Loucy (cell line): ENCODE measurements around the gene INTS1.
A peak's percentile ranks its signal among the peaks of the same experiment; 100 is the strongest.

Experiments
- H2AFZ ChIP-seq: fragments of 200-600 bp; sonication (generic); 2 replicates; pipeline ENCODE4 v1.6.0; 2016; ENCODE audit warnings: antibody characterized with exemption, mild to moderate bottlenecking, low read length, moderate library complexity
- H3F3A ChIP-seq: fragments of 200-600 bp; 2 replicates; pipeline ENCODE4 v1.6.0; 2016; ENCODE audit warnings: antibody characterized with exemption, low read depth, mild to moderate bottlenecking
- H3K27me3 ChIP-seq: fragments of 200-600 bp; sonication (generic); 2 replicates; pipeline ENCODE4 v1.6.1; 2014; ENCODE audit warnings: low read length, mild to moderate bottlenecking; ENCODE audit not compliant: insufficient read depth, poor library complexity, severe bottlenecking
- H3K36me3 ChIP-seq: fragments of 200-600 bp; sonication (generic); 2 replicates; pipeline ENCODE4 v1.6.1; 2016; ENCODE audit warnings: low read length; ENCODE audit not compliant: insufficient read depth
- H3K4me1 ChIP-seq: fragments of 200-600 bp; sonication (generic); 2 replicates; pipeline ENCODE4 v1.5.1; 2014; ENCODE audit warnings: low read length, mild to moderate bottlenecking; ENCODE audit not compliant: insufficient read depth, poor library complexity, severe bottlenecking
- H3K4me2 ChIP-seq: fragments of 200-600 bp; sonication (generic); 2 replicates; pipeline ENCODE4 v1.6.0; 2014; ENCODE audit warnings: antibody characterized with exemption, low read length, low read depth, mild to moderate bottlenecking; ENCODE audit not compliant: poor library complexity, severe bottlenecking
- H3K4me3 ChIP-seq: fragments of 200-600 bp; sonication (generic); 2 replicates; pipeline ENCODE4 v1.5.1; 2014; ENCODE audit warnings: low read length, mild to moderate bottlenecking, mixed read lengths; ENCODE audit not compliant: poor library complexity, severe bottlenecking
- H3K79me2 ChIP-seq: fragments of 200-600 bp; sonication (generic); 2 replicates; pipeline ENCODE4 v1.6.1; 2014; ENCODE audit warnings: low read length; ENCODE audit not compliant: insufficient read depth
- H3K9ac ChIP-seq: fragments of 200-600 bp; sonication (generic); 2 replicates; pipeline ENCODE4 v1.6.0; 2014; ENCODE audit warnings: mild to moderate bottlenecking, low read depth, low read length, moderate library complexity; ENCODE audit not compliant: poor library complexity, severe bottlenecking
- H3K9me2 ChIP-seq: fragments of 200-600 bp; sonication (generic); replicated peaks from 2 replicates; pipeline ENCODE4 v1.6.1; 2016; ENCODE audit warnings: low read depth, low read length, mixed read lengths
- H3K9me3 ChIP-seq: fragments of 200-600 bp; sonication (generic); 2 replicates; pipeline ENCODE4 v1.6.1; 2014; ENCODE audit warnings: mild to moderate bottlenecking, antibody characterized with exemption, low read length, low read depth; ENCODE audit not compliant: insufficient read depth
- H4K20me1 ChIP-seq: fragments of 200-600 bp; sonication (generic); 2 replicates; pipeline ENCODE4 v1.6.0; 2014; ENCODE audit warnings: antibody characterized with exemption, low read length, mild to moderate bottlenecking; ENCODE audit not compliant: insufficient read depth, poor library complexity, severe bottlenecking
- CTCF ChIP-seq: fragments of 200-600 bp; sonication (generic); conservative IDR thresholded peaks from 2 replicates; pipeline ENCODE4 v1.5.1; 2014; ENCODE audit warnings: mild to moderate bottlenecking, antibody characterized with exemption, low read length
- EZH2phosphoT487 ChIP-seq: fragments of 200-600 bp; IDR thresholded peaks from 2 replicates; pipeline ENCODE4 v1.6.1; 2018; ENCODE audit warnings: antibody characterized with exemption, mild to moderate bottlenecking, moderate library complexity, borderline replicate concordance

INTS1 gene

GRCh38 chr7:1508277-1508758 is 4.1 kb upstream of the INTS1 start:
- Histone ChIP-seq H3K79me2 (peaks cover 48% of the 10 kb centered on the region), H2AFZ (no peak overlapping the region), H3K4me1 (peaks cover 76% of the 10 kb centered on the region), H3K27me3 (no peaks in the 10 kb centered on the region), H3K36me3 (no peaks in the 10 kb centered on the region), H4K20me1 (peaks cover 8% of the 10 kb centered on the region), H3K9me3 (no peaks in the 10 kb centered on the region), H3K9ac (peak overlapping the region; percentile 50), H3F3A (peaks cover 16% of the 10 kb centered on the region; the same call in 1 of the 2 replicates), H3K9me2 (no peaks in the 10 kb centered on the region), H3K4me2 (peak overlapping the region; percentile 82), H3K4me3 (peak overlapping the region; percentile 15)
- TF ChIP-seq EZH2phosphoT487 (no peak), CTCF (no peak)

GRCh38 chr7:1505731-1506550 is 1.8 kb upstream of the INTS1 start:
- H3K9me2 ChIP-seq = no peaks in the 10 kb centered on the region
- H3K36me3 ChIP-seq = peaks cover 8% of the 10 kb centered on the region; the same call in 1 of the 2 replicates
- H3K4me3 ChIP-seq = peak overlapping the region; percentile 85
- H2AFZ ChIP-seq = no peak overlapping the region
- peaks cover 31% of the 10 kb centered on the region for H4K20me1 ChIP-seq
- peak overlapping the region; percentile 88 for H3K9ac ChIP-seq
- H3K4me2 ChIP-seq = peak overlapping the region; percentile 97
- no peaks in the 10 kb centered on the region for H3K9me3 ChIP-seq
- peaks cover 49% of the 10 kb centered on the region for H3K79me2 ChIP-seq
- H3K27me3 ChIP-seq = no peaks in the 10 kb centered on the region
- TF ChIP-seq EZH2phosphoT487 (no peak), CTCF (no peak)
- peaks cover 68% of the 10 kb centered on the region for H3K4me1 ChIP-seq
- peaks cover 16% of the 10 kb centered on the region; the same call in 1 of the 2 replicates for H3F3A ChIP-seq

- H4K20me1 ChIP-seq = peaks cover 40% of the 10 kb centered on the region
- H3K9ac ChIP-seq = peak overlapping the region; percentile 88
- H3K27me3 ChIP-seq = no peaks in the 10 kb centered on the region
- TF ChIP-seq EZH2phosphoT487 (no peak), CTCF (no peak)
- peak overlapping the region; percentile 85 for H3K4me3 ChIP-seq
- 0 out of 2 replicates have a peak, but pooled peaks cover 10% of the 10 kb centered on the region for H3F3A ChIP-seq
- peak overlapping the region; percentile 97 for H3K4me2 ChIP-seq
- H3K9me3 ChIP-seq = no peaks in the 10 kb centered on the region
- H3K9me2 ChIP-seq = no peaks in the 10 kb centered on the region
- peaks cover 28% of the 10 kb centered on the region; the same call in 1 of the 2 replicates for H3K36me3 ChIP-seq
- H3K79me2 ChIP-seq = peaks cover 57% of the 10 kb centered on the region
- H3K4me1 ChIP-seq = peaks cover 44% of the 10 kb centered on the region
- H2AFZ ChIP-seq = no peak overlapping the region
Observed at GRCh38 chr7:1503390-1503789, 799 bp downstream of the INTS1 start.
